Activated CD4-positive, alpha-beta T cell treated with anti-CD3 and anti-CD28 coated beads for 36 hours (primary cell): Measurements from ENCODE around the gene CD200R1. TPM values are rescaled to one million over a fixed set of nuclear protein-coding genes. Genes with fewer than 3 reads are reported as not detected.

Experiments used
- ATAC-seq: fragments of 200-7000 bp; cut with Tn5 transposase; one replicate; pipeline ENCODE4 v1.10.0; 2021; ENCODE audit warnings: mild to moderate bottlenecking, moderate library complexity
- CTCF ChIA-PET: fragments of 350-600 bp; sonication (Branson Sonifier 250); formaldehyde crosslinking; loops from one replicate; lab custom pipeline; 2021; ENCODE audit warnings: antibody characterized with exemption; lab: Charles Lee
- POLR2A ChIA-PET: fragments of 350-600 bp; sonication (Branson Sonifier 250); formaldehyde crosslinking; loops from one replicate; lab custom pipeline; 2021; ENCODE audit warnings: antibody characterized with exemption, inconsistent platforms; lab: Charles Lee
- DNase-seq: peaks from one replicate; pipeline ENCODE4 v3.0.0-alpha.2; 2020
- H3K27ac Mint-ChIP-seq: one replicate; pipeline ENCODE4 v1.8.0; 2021; ENCODE audit warnings: mixed read lengths
- H3K27me3 Mint-ChIP-seq: one replicate; pipeline ENCODE4 v1.8.0; 2021; ENCODE audit warnings: mixed read lengths
- H3K36me3 Mint-ChIP-seq: one replicate; pipeline ENCODE4 v1.8.0; 2021; ENCODE audit warnings: low read depth, mixed read lengths
- H3K4me1 Mint-ChIP-seq: one replicate; pipeline ENCODE4 v1.8.0; 2021; ENCODE audit warnings: mixed read lengths
- H3K4me3 Mint-ChIP-seq: one replicate; pipeline ENCODE4 v1.8.0; 2021; ENCODE audit warnings: mild to moderate bottlenecking, moderate library complexity, mixed read lengths
- H3K9me3 Mint-ChIP-seq: one replicate; pipeline ENCODE4 v1.8.0; 2021; ENCODE audit warnings: low read depth, mixed read lengths
- intact Hi-C, 2 experiments: fragments of 100-400 bp; cut with DNase I in 1 of 2; cut with micrococcal nuclease in 1 of 2; formaldehyde crosslinking; loops; one replicate each; pipeline versions ENCODE4 v1.14.2 to v1.15.1; 2022 to 2024; cut with DNase I, micrococcal nuclease
- total RNA-seq, 2 experiments: library from RNA; stranded (reverse); gene quantifications; one replicate each; pipeline ENCODE4 v1.2.3, GENCODE V29; 2021

CD200R1 gene
- total RNA-seq, 2 experiments from 2014 or later: 1.4 to 1.5 TPM

GRCh38 chr3:112976001-112976400 is 1.1 kb upstream of the CD200R1 start:
- Mint-ChIP-seq H3K36me3 (no peaks in the 10 kb centered on the region), H3K27me3 (peaks cover 2% of the 10 kb centered on the region), H3K9me3 (no peaks in the 10 kb centered on the region), H3K27ac (peak overlapping the region; percentile 82), H3K4me3 (peak overlapping the region; percentile 22), H3K4me1 (peaks cover 78% of the 10 kb centered on the region)
- no peak for ATAC-seq
- DNase-seq: no peak
- intact Hi-C loops: loop anchor here in 1 of 2 experiments (5.0 to 10.0 kb wide), 2 partner anchors 414 to 841 kb away; partner anchors contain the start of genes ATG3, GCSAM and SLC35A5
- POLR2A ChIA-PET: no interaction called here
- CTCF ChIA-PET: interaction anchor here (0.9 to 4.7 kb wide), 5 partner anchors 9 to 241 kb away, joined by 3 to 21 read pairs (median 4); no protein-coding TSS in a partner anchor

DNA sequence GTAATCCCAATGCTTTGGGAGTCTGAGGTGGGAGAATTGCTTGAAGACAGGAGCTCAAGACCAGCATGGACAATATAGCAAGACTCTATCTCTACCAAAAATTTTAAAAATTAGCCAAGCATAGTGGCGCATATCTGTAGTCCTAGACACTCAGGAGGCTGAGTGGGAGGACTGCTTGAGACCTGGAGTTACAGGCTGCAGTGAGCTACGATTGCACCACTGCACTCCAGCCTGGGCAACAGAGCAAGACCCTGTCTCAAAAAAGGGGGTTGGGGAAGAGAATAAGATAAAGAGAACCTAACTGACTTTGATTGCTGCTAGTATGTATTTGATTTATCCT is 755 bp downstream of the CD200R1 start:
- CTCF ChIA-PET: interaction anchor here (0.9 to 4.7 kb wide), 9 partner anchors 9 to 239 kb away, joined by 3 to 21 read pairs (median 6); no protein-coding TSS in a partner anchor
- Mint-ChIP-seq H3K9me3 (no peaks in the 10 kb centered on the region), H3K27ac (peak overlapping the region; percentile 91), H3K4me1 (peaks cover 84% of the 10 kb centered on the region), H3K4me3 (peak overlapping the region; percentile 73), H3K27me3 (peaks cover 2% of the 10 kb centered on the region), H3K36me3 (no peaks in the 10 kb centered on the region)
- DNase-seq (no peak), ATAC-seq (peak; percentile 13)
- POLR2A ChIA-PET: interaction anchor here (0.6 kb wide), 1 partner anchor 22 kb away, joined by 5 read pairs; no protein-coding TSS in a partner anchor
- intact Hi-C loops: loop anchor here (5.0 to 10.0 kb wide), 3 partner anchors 33 to 839 kb away; partner anchors contain the start of gene GCSAM (in 1 of the 2)

- DNase-seq: peak; percentile 69
- ChIA-PET POLR2A (interaction anchor here (0.6 to 1.0 kb wide), 2 partner anchors 22 to 88 kb away, joined by 3 to 5 read pairs; no protein-coding TSS in a partner anchor), CTCF (interaction anchor here (1.0 to 4.7 kb wide), 10 partner anchors 9 to 297 kb away, joined by 3 to 21 read pairs (median 6); no protein-coding TSS in a partner anchor)
- peak overlapping the region; percentile 73 for H3K4me3 Mint-ChIP-seq
- peaks cover 2% of the 10 kb centered on the region for H3K27me3 Mint-ChIP-seq
- H3K4me1 Mint-ChIP-seq: peaks cover 87% of the 10 kb centered on the region
- H3K9me3 Mint-ChIP-seq: no peaks in the 10 kb centered on the region
- intact Hi-C loops: loop anchor here (1.0 to 10.0 kb wide), 8 partner anchors 15 to 839 kb away; partner anchors contain the start of gene GCSAM (in 1 of the 2)
- no peaks in the 10 kb centered on the region for H3K36me3 Mint-ChIP-seq
- H3K27ac Mint-ChIP-seq: peak overlapping the region; percentile 91
- peak; percentile 87 for ATAC-seq
Observed at GRCh38 chr3:112973325-112974177, 1.4 kb downstream of the CD200R1 start.

GRCh38 chr3:112972158-112972557 is 2.7 kb downstream of the CD200R1 start:
- H3K36me3 Mint-ChIP-seq: no peaks in the 10 kb centered on the region
- intact Hi-C loops: loop anchor here (2.0 to 10.0 kb wide), 4 partner anchors 35 to 837 kb away; partner anchors contain the start of gene GCSAM (in 1 of the 2)
- ChIA-PET CTCF (interaction anchor here (1.0 to 1.7 kb wide), 3 partner anchors 8 to 237 kb away, joined by 4 to 6 read pairs (median 4); no protein-coding TSS in a partner anchor), POLR2A (no interaction called here)
- peak overlapping the region; percentile 31 for H3K4me3 Mint-ChIP-seq
- peaks cover 86% of the 10 kb centered on the region for H3K4me1 Mint-ChIP-seq
- DNase-seq: no peak
- H3K9me3 Mint-ChIP-seq: no peaks in the 10 kb centered on the region
- ATAC-seq: no peak
- H3K27ac Mint-ChIP-seq: no peak overlapping the region
- H3K27me3 Mint-ChIP-seq: peaks cover 2% of the 10 kb centered on the region

DNA sequence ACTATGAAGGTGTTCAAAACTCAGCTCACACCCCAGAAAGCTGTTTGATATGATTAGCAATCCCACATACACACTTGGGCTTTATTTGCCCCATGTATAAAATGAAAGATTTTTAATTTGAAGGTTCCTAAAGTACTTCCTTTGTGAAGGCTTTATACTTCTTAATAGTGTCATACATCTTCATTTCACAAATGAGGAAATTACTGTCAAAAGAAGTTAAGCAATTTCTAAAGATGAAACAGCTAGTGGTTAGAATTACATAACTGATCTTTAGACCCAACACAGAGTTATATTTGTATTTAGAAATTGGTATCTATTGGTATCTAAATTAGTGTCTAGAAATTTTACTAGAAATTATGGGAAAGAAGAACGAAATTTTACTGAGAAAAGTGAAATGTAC is 7.1 kb downstream of the CD200R1 start:
- no peak for ATAC-seq
- H3K36me3 Mint-ChIP-seq: peaks cover 29% of the 10 kb centered on the region
- H3K27ac Mint-ChIP-seq: no peak overlapping the region
- intact Hi-C loops: no loop called here
- DNase-seq: no peak
- no peak overlapping the region for H3K4me3 Mint-ChIP-seq
- peaks cover 21% of the 10 kb centered on the region for H3K9me3 Mint-ChIP-seq
- ChIA-PET CTCF (interaction anchor here (0.8 to 4.4 kb wide), 6 partner anchors 12 to 233 kb away, joined by 3 to 24 read pairs (median 4); no protein-coding TSS in a partner anchor), POLR2A (no interaction called here)
- peaks cover 2% of the 10 kb centered on the region for H3K27me3 Mint-ChIP-seq
- H3K4me1 Mint-ChIP-seq: peaks cover 61% of the 10 kb centered on the region

- DNase-seq (no peak), ATAC-seq (peak; percentile 37)
- Mint-ChIP-seq H3K4me1 (peaks cover 57% of the 10 kb centered on the region), H3K4me3 (peak overlapping the region; percentile 4), H3K27ac (peak overlapping the region; percentile 2), H3K27me3 (peaks cover 2% of the 10 kb centered on the region), H3K36me3 (peaks cover 31% of the 10 kb centered on the region), H3K9me3 (peaks cover 21% of the 10 kb centered on the region)
- intact Hi-C loops: no loop called here
- ChIA-PET POLR2A (no interaction called here), CTCF (interaction anchor here (0.8 to 4.4 kb wide), 7 partner anchors 12 to 233 kb away, joined by 3 to 24 read pairs (median 4); no protein-coding TSS in a partner anchor)
Observed at GRCh38 chr3:112967425-112967824, 7.5 kb downstream of the CD200R1 start.

- H3K4me1 Mint-ChIP-seq: peaks cover 55% of the 10 kb centered on the region
- no peak overlapping the region for H3K27ac Mint-ChIP-seq
- H3K4me3 Mint-ChIP-seq: peak overlapping the region; percentile 4
- POLR2A ChIA-PET: interaction anchor here (0.6 kb wide), 2 partner anchors 232 to 876 kb away, joined by 3 to 5 read pairs; no protein-coding TSS in a partner anchor
- no peak for ATAC-seq
- peaks cover under 1% of the 10 kb centered on the region for H3K27me3 Mint-ChIP-seq
- CTCF ChIA-PET: interaction anchor here (1.0 to 4.4 kb wide), 7 partner anchors 8 to 384 kb away, joined by 3 to 24 read pairs (median 5); partner anchors contain the start of genes CD200R1 and GTPBP8
- H3K36me3 Mint-ChIP-seq: peaks cover 36% of the 10 kb centered on the region
- DNase-seq: no peak
- H3K9me3 Mint-ChIP-seq: peaks cover 25% of the 10 kb centered on the region
- intact Hi-C loops: no loop called here
Observed at GRCh38 chr3:112966633-112967032, 8.3 kb downstream of the CD200R1 start.

GRCh38 chr3:112965656-112966055 is 9.2 kb downstream of the CD200R1 start:
- Mint-ChIP-seq H3K9me3 (peaks cover 25% of the 10 kb centered on the region), H3K4me1 (peaks cover 49% of the 10 kb centered on the region), H3K4me3 (no peak overlapping the region), H3K27ac (no peak overlapping the region), H3K36me3 (peaks cover 40% of the 10 kb centered on the region), H3K27me3 (no peaks in the 10 kb centered on the region)
- ChIA-PET POLR2A (interaction anchor here (0.6 kb wide), 1 partner anchor 1355 kb away, joined by 7 read pairs; no protein-coding TSS in a partner anchor), CTCF (interaction anchor here (0.9 to 4.4 kb wide), 4 partner anchors 9 to 184 kb away, joined by 5 to 24 read pairs (median 10); partner anchors contain the start of genes CD200R1 and GTPBP8)
- DNase-seq (no peak), ATAC-seq (no peak)
- intact Hi-C loops: no loop called here

DNA sequence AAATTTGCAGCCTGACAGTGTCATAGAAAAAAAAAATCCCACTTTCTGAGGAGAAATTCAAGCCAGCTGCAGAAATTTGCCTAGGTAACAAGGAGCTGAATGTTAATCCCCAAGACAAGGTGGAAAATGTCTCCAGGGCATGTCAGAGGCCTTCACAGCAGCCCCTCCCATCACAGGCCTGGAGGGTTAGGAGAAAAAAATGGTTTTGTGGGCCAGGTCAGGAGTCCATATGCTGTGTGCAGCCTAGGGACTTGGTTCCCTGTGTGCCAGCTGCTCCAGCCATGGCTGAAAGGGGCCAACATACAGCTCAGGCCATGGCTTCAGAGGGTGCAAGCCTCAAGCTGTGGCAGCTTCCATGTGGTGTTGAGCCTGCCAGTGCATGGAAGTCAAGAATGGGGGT is 11.2 kb downstream of the CD200R1 start:
- no peak overlapping the region for H3K27ac Mint-ChIP-seq
- ChIA-PET POLR2A (no interaction called here), CTCF (interaction anchor here (4.3 kb wide), 1 partner anchor 11 kb away, joined by 15 read pairs; the partner anchor contains the start of gene CD200R1)
- H3K27me3 Mint-ChIP-seq: no peaks in the 10 kb centered on the region
- H3K4me3 Mint-ChIP-seq: no peak overlapping the region
- H3K36me3 Mint-ChIP-seq: peaks cover 40% of the 10 kb centered on the region
- H3K4me1 Mint-ChIP-seq: peaks cover 52% of the 10 kb centered on the region
- peaks cover 25% of the 10 kb centered on the region for H3K9me3 Mint-ChIP-seq
- no peak for ATAC-seq
- DNase-seq: no peak
- intact Hi-C loops: no loop called here

GRCh38 chr3:112958811-112959560 is 15.9 kb downstream of the CD200R1 start:
- Mint-ChIP-seq H3K36me3 (peaks cover 32% of the 10 kb centered on the region), H3K4me3 (peak overlapping the region; percentile 66), H3K4me1 (peaks cover 37% of the 10 kb centered on the region), H3K27ac (peak overlapping the region; percentile 80), H3K27me3 (no peaks in the 10 kb centered on the region), H3K9me3 (peaks cover 26% of the 10 kb centered on the region)
- POLR2A ChIA-PET: no interaction called here
- peak; percentile 36 for DNase-seq
- intact Hi-C loops: loop anchor here (1.0 kb wide), 2 partner anchors 14 to 283 kb away; no protein-coding TSS in a partner anchor
- CTCF ChIA-PET: interaction anchor here (0.9 to 1.8 kb wide), 3 partner anchors 14 to 17 kb away, joined by 3 to 6 read pairs (median 6); partner anchors contain the start of gene CD200R1
- peak; percentile 97 for ATAC-seq
